ENCODE data around the gene NOL9. TPM values are rescaled to one million over a fixed set of nuclear protein-coding genes. Genes with fewer than 3 reads are reported as not detected.

NOL9 gene
- total RNA-seq, 2 experiments from 2014 or later: 42.7 to 44.5 TPM

Other genes starting within 250 kb of the NOL9 start
- 100 to 1,000 TPM; 101 TPM for gene ACOT7, start 160.7 kb downstream of the NOL9 start, total RNA-seq
- under 1 TPM; 0.21 to 0.30 TPM for gene HES2, start 134.6 kb downstream of the NOL9 start, total RNA-seq
- under 1 TPM; 0.56 to 0.77 TPM for gene ESPN, start 129.7 kb downstream of the NOL9 start, total RNA-seq
- gene TNFRSF25, start 88.3 kb downstream of the NOL9 start, total RNA-seq: 10 to 100 TPM; 88.5 to 92.8 TPM
- 1 to 10 TPM; 1.3 to 1.8 TPM for gene PLEKHG5, start 62.8 kb downstream of the NOL9 start, total RNA-seq
- gene TAS1R1, start 794 bp upstream of the NOL9 start, total RNA-seq: not detected
- 10 to 100 TPM; 40.4 to 42.9 TPM for gene ZBTB48, start 25.5 kb upstream of the NOL9 start, total RNA-seq
- 10 to 100 TPM; 17.3 to 20.0 TPM for gene KLHL21, start 48.4 kb upstream of the NOL9 start, total RNA-seq
- gene PHF13, start 59.2 kb upstream of the NOL9 start, total RNA-seq: 10 to 100 TPM; 12.4 to 12.5 TPM
- gene THAP3, start 70.4 kb upstream of the NOL9 start, total RNA-seq: 10 to 100 TPM; 18.2 to 19.5 TPM
- 10 to 100 TPM; 43.0 to 52.1 TPM for gene DNAJC11, start 147.3 kb upstream of the NOL9 start, total RNA-seq
- gene CAMTA1, start 230.9 kb upstream of the NOL9 start, total RNA-seq: 10 to 100 TPM; 39.3 to 48.8 TPM

Measured in activated CD4-positive, alpha-beta T cell treated with anti-CD3 and anti-CD28 coated beads, Interleukin-2, amount 10 ng/mL, durations not matched to agents 7 days and 5 days (primary cell).